Hepatocyte (in vitro differentiated cells): ENCODE data around the gene ADORA3. TPM values are rescaled to one million over a fixed set of nuclear protein-coding genes. Genes with fewer than 3 reads are reported as not detected.

ENCODE experiments used
- DNase-seq: peaks from one replicate; pipeline ENCODE4 v3.0.0-alpha.2; 2016; ENCODE audit warnings: low spot score
- H2AFZ ChIP-seq: fragments of 200-600 bp; sonication (generic); 2 replicates; pipeline ENCODE4 v1.6.0; 2016; ENCODE audit warnings: antibody characterized with exemption, mild to moderate bottlenecking
- H3K27ac ChIP-seq: fragments of 200-600 bp; sonication (generic); 2 replicates; pipeline ENCODE4 v1.5.1; 2016; ENCODE audit warnings: mild to moderate bottlenecking
- H3K27me3 ChIP-seq: fragments of 200-600 bp; sonication (generic); 2 replicates; pipeline ENCODE4 v1.6.1; 2016
- H3K36me3 ChIP-seq: fragments of 200-600 bp; sonication (generic); replicated peaks from 2 replicates; pipeline ENCODE4 v1.5.1; 2016; ENCODE audit warnings: low read depth; ENCODE audit not compliant: insufficient read depth
- H3K4me1 ChIP-seq: fragments of 200-600 bp; sonication (generic); 2 replicates; pipeline ENCODE4 v1.5.1; 2016; ENCODE audit warnings: mild to moderate bottlenecking, moderate library complexity; ENCODE audit not compliant: insufficient read depth
- H3K4me2 ChIP-seq: fragments of 200-600 bp; sonication (generic); 2 replicates; pipeline ENCODE4 v1.6.0; 2016
- H3K4me3 ChIP-seq: fragments of 200-600 bp; sonication (generic); 2 replicates; pipeline ENCODE4 v1.5.1; 2016; ENCODE audit warnings: mild to moderate bottlenecking
- H3K79me2 ChIP-seq: fragments of 200-600 bp; sonication (generic); 2 replicates; pipeline ENCODE4 v1.6.0; 2017; ENCODE audit warnings: mild to moderate bottlenecking
- H3K9me2 ChIP-seq: fragments of 200-600 bp; sonication (generic); replicated peaks from 2 replicates; pipeline ENCODE4 v1.6.0; 2017; ENCODE audit warnings: mild to moderate bottlenecking; ENCODE audit not compliant: insufficient read depth
- H3K9me3 ChIP-seq: fragments of 200-600 bp; sonication (generic); 2 replicates; pipeline ENCODE4 v1.5.1; 2016; ENCODE audit warnings: low read depth, mild to moderate bottlenecking
- H4K20me1 ChIP-seq: fragments of 200-600 bp; sonication (generic); 2 replicates; pipeline ENCODE4 v1.6.0; 2016; ENCODE audit warnings: mild to moderate bottlenecking; ENCODE audit not compliant: insufficient read depth, poor library complexity, severe bottlenecking
- EZH2 ChIP-seq: fragments of 200-600 bp; sonication (generic); IDR thresholded peaks from 2 replicates; pipeline ENCODE4 v1.6.1; 2016; ENCODE audit warnings: antibody characterized with exemption, mild to moderate bottlenecking, borderline replicate concordance
- EZH2phosphoT487 ChIP-seq: fragments of 200-600 bp; sonication (generic); IDR thresholded peaks from one replicate; pipeline ENCODE4 v1.6.1; 2018; ENCODE audit warnings: antibody characterized with exemption, mild to moderate bottlenecking, low read depth, moderate library complexity; ENCODE audit not compliant: unreplicated experiment, severe bottlenecking
- WGBS: methylation state at CpG from one replicate; pipeline ENCODE4 v1.1.6; 2016; ENCODE audit warnings: low lambda C conversion rate; ENCODE audit errors: missing lambda C conversion rate; 5-methylcytosine and 5-hydroxymethylcytosine counted together
- polyA plus RNA-seq: library from polyadenylated mRNA; unstranded; fragments of >200 nt; fragmentation: Nextera tagmentation; extraction: Ambion mirVana; gene quantifications from 2 replicates; pipeline ENCODE4 v1.2.1, GENCODE V29; 2016
- total RNA-seq: library from RNA; depleted of rRNA; stranded (reverse); fragments of >200 nt; gene quantifications from 2 replicates; pipeline ENCODE4 v1.2.3, GENCODE V29; 2014
- TF ChIP-seq, protein P1 (sequence below): fragments of 200-600 bp; sonication (generic); IDR thresholded peaks from 2 replicates; pipeline ENCODE4 v1.5.1; 2016; ENCODE audit warnings: antibody characterized with exemption, mild to moderate bottlenecking; ENCODE audit not compliant: poor library complexity

Gene ADORA3
- total and polyA plus RNA-seq, 2 experiments from 2014 or later, result 0.33 to 0.41 TPM

DNA sequence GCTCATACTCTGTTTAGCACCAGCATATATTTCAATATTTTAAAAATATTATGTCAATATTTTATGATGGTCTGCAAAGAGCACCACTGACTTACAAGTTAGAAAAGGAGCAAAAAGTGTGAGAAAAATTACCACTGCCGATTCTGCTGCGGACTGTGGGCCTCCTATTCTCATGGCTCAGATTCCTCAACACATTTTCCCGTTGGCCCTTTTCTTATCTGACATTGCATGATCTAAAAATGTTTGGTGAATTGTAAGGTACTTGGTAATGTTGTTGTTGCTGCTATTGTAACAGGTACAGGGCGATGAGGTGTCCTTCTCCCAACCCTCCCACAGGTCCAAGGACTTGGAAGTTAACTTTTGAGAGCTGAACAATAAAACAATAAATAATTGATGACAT lies 28.9 kb downstream of the ADORA3 start:
- Histone ChIP-seq H3K36me3 (no peaks in the 10 kb centered on the region), H3K4me2 (no peak overlapping the region), H3K27me3 (no peaks in the 10 kb centered on the region), H3K27ac (no peak overlapping the region), H2AFZ (no peak overlapping the region), H3K9me3 (no peaks in the 10 kb centered on the region), H3K4me1 (no peaks in the 10 kb centered on the region), H4K20me1 (no peaks in the 10 kb centered on the region), H3K79me2 (no peaks in the 10 kb centered on the region), H3K4me3 (no peak overlapping the region), H3K9me2 (no peaks in the 10 kb centered on the region)
- DNase-seq, result no peak
- TF ChIP-seq EZH2phosphoT487 (no peak), EZH2 (no peak)
- TF ChIP-seq, protein P1, sequence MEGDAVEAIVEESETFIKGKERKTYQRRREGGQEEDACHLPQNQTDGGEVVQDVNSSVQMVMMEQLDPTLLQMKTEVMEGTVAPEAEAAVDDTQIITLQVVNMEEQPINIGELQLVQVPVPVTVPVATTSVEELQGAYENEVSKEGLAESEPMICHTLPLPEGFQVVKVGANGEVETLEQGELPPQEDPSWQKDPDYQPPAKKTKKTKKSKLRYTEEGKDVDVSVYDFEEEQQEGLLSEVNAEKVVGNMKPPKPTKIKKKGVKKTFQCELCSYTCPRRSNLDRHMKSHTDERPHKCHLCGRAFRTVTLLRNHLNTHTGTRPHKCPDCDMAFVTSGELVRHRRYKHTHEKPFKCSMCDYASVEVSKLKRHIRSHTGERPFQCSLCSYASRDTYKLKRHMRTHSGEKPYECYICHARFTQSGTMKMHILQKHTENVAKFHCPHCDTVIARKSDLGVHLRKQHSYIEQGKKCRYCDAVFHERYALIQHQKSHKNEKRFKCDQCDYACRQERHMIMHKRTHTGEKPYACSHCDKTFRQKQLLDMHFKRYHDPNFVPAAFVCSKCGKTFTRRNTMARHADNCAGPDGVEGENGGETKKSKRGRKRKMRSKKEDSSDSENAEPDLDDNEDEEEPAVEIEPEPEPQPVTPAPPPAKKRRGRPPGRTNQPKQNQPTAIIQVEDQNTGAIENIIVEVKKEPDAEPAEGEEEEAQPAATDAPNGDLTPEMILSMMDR, result no peak
- 90% methylated on average over 4 of the region's 4 CpGs for WGBS

DNA sequence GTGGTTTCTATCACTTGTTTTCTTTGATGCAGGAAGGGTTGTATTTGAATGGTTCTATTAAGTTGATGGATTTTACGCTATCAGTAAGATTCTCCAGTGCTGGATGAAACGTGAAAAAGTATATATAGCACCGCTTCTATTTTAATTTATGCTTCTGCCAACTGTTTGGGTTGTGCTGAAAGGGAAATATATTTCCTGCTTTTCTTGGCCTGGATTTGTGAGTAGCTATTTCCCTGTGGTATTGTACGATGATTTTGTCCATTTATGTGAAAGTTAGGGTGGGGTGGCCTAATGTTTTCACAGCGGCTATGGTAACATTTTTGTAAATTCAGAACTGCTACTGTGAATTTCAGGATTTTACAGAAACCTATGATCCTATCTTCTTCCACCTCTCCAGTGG lies 29.3 kb downstream of the ADORA3 start:
- no peak overlapping the region for H3K4me3 ChIP-seq

DNA sequence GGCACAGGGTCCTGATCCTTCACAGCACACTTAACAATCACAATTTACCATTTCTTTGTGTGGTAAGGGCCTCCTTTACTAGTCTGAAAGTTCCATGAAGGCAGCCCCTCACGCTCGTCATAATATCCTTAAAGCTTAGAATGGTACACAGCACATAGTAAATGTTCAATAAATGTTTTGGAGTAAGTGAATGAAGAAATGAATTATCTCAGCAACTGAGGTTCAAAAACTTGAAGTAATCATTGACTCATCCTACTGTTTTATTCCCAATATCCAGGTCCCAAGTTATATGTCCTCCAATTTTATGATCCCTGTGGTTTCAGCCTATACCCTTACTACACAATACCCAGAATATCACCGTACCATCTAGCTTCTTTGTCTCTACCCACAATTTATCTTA lies 31.9 kb downstream of the ADORA3 start:
- H3K27ac ChIP-seq, result no peak overlapping the region
- DNase-seq, result no peak
- TF ChIP-seq EZH2, result no peak
- TF ChIP-seq, protein P1, result no peak
- no peak for TF ChIP-seq EZH2phosphoT487
- H3K36me3 ChIP-seq, result no peaks in the 10 kb centered on the region
- H3K9me3 ChIP-seq, result no peaks in the 10 kb centered on the region
- H3K4me3 ChIP-seq, result no peak overlapping the region
- no peaks in the 10 kb centered on the region for H3K79me2 ChIP-seq
- no peak overlapping the region for H2AFZ ChIP-seq
- no peaks in the 10 kb centered on the region for H3K4me1 ChIP-seq
- 96% methylated on average over 3 of the region's 3 CpGs for WGBS
- H3K27me3 ChIP-seq, result no peaks in the 10 kb centered on the region
- no peaks in the 10 kb centered on the region for H4K20me1 ChIP-seq
- no peak overlapping the region for H3K4me2 ChIP-seq
- H3K9me2 ChIP-seq, result no peaks in the 10 kb centered on the region

More for the DNA sequence above, 29.3 kb downstream of the ADORA3 start:
- no peak for DNase-seq
- no peak overlapping the region for H2AFZ ChIP-seq
- H3K4me2 ChIP-seq, result no peak overlapping the region
- no peaks in the 10 kb centered on the region for H3K79me2 ChIP-seq
- H3K27me3 ChIP-seq, result no peaks in the 10 kb centered on the region
- H3K9me2 ChIP-seq, result no peaks in the 10 kb centered on the region
- TF ChIP-seq EZH2, result no peak
- no peaks in the 10 kb centered on the region for H3K9me3 ChIP-seq
- H3K27ac ChIP-seq, result no peak overlapping the region
- no peaks in the 10 kb centered on the region for H3K4me1 ChIP-seq
- H4K20me1 ChIP-seq, result no peaks in the 10 kb centered on the region
- WGBS, result 94% methylated on average over 5 of the region's 5 CpGs
- H3K36me3 ChIP-seq, result no peaks in the 10 kb centered on the region

DNA sequence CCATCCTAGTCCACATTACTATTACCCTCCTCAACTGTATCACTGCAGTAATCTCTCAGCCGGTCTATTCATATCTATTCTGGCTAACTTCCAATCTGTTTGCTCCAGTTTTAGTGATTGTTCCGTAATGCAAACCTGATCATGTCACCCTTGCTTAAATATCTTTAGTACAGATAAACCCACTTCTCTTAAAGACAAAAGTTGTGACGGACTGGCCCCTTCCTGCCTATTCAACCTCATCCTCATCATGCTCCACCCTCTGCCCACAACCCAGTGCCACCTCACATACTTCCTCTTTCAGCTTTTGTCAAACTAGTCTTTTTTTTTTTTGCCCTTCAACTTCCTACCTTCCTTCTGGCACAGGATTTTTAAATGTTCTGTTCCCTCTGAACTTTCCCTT lies 32.4 kb downstream of the ADORA3 start:
- no peaks in the 10 kb centered on the region for H3K36me3 ChIP-seq
- DNase-seq, result no peak
- TF ChIP-seq EZH2 (no peak), EZH2phosphoT487 (no peak)
- TF ChIP-seq, protein P1, result no peak

More for the DNA sequence above, 32.4 kb downstream of the ADORA3 start:
- Histone ChIP-seq H3K79me2 (no peaks in the 10 kb centered on the region), H3K4me2 (no peak overlapping the region), H2AFZ (no peak overlapping the region), H4K20me1 (no peaks in the 10 kb centered on the region), H3K9me3 (no peaks in the 10 kb centered on the region), H3K4me3 (no peak overlapping the region), H3K4me1 (no peaks in the 10 kb centered on the region), H3K9me2 (no peaks in the 10 kb centered on the region), H3K27me3 (no peaks in the 10 kb centered on the region), H3K27ac (no peak overlapping the region)
- 89% methylated on average over 3 of the region's 3 CpGs for WGBS
